ENCODE data around the gene RAB8B. TPM values are rescaled to one million over a fixed set of nuclear protein-coding genes. Genes with fewer than 3 reads are reported as not detected.

The RAB8B gene
- polyA plus RNA-seq, 1 donor from 2014 or later: 87.1 TPM

GRCh38 chr15:63200464-63201249, 11.3 kb downstream of the RAB8B start:
- Histone ChIP-seq H3K4me2 (ENCODE audit: low read length) (no peak overlapping the region), H3K27me3 (ENCODE audit: insufficient read depth, low read depth, low read length) (no peaks in the 10 kb centered on the region), H4K20me1 (ENCODE audit: insufficient read depth) (no peaks in the 10 kb centered on the region), H3K9me2 (ENCODE audit: insufficient read depth, low read length) (no peaks in the 10 kb centered on the region), H3K9ac (ENCODE audit: low read length) (no peak overlapping the region), H3F3A (ENCODE audit: insufficient read depth, low read length, poor library complexity, severe bottlenecking) (no peaks in the 10 kb centered on the region), H3K4me3 (ENCODE audit: low read length) (no peak overlapping the region), H2AFZ (ENCODE audit: low read depth, low read length) (no peak overlapping the region), H3K36me3 (ENCODE audit: insufficient read depth, low read length) (no peaks in the 10 kb centered on the region), H3K27ac (ENCODE audit: low read length) (no peak overlapping the region), H3K79me2 (replicated peaks; ENCODE audit: insufficient read depth, low read length) (peaks cover 89% of the 10 kb centered on the region), H3K9me3 (ENCODE audit: low read length) (no peaks in the 10 kb centered on the region)
- TF ChIP-seq POLR2AphosphoS5 (IDR thresholded peaks at IDR 0.05) (no peak), SMC3 (conservative IDR thresholded peaks at IDR 0.05; ENCODE audit: poor library complexity) (no peak), REST (IDR thresholded peaks at IDR 0.05; ENCODE audit: borderline replicate concordance) (no peak), EP300 (conservative IDR thresholded peaks at IDR 0.05; ENCODE audit: poor library complexity, severe bottlenecking) (no peak), TAF1 (IDR thresholded peaks at IDR 0.05; ENCODE audit: low read depth) (no peak), MXI1 (conservative IDR thresholded peaks at IDR 0.05; ENCODE audit: poor library complexity, severe bottlenecking) (no peak), CTCF (IDR thresholded peaks at IDR 0.05; ENCODE audit: poor library complexity, severe bottlenecking) (no peak)

GRCh38 chr15:63202861-63203260, 13.5 kb downstream of the RAB8B start:
- no peak overlapping the region for H3K4me2 ChIP-seq (ENCODE audit: low read length)
- no peaks in the 10 kb centered on the region for H3K9me2 ChIP-seq (ENCODE audit: insufficient read depth, low read length)
- no peaks in the 10 kb centered on the region for H3K27me3 ChIP-seq (ENCODE audit: insufficient read depth, low read depth, low read length)
- H3K9ac ChIP-seq (ENCODE audit: low read length): no peak overlapping the region
- H3K79me2 ChIP-seq (replicated peaks; ENCODE audit: insufficient read depth, low read length): peaks cover 83% of the 10 kb centered on the region
- H3K4me3 ChIP-seq (ENCODE audit: low read length): no peak overlapping the region
- no peak overlapping the region for H2AFZ ChIP-seq (ENCODE audit: low read depth, low read length)
- H3K9me3 ChIP-seq (ENCODE audit: low read length): no peaks in the 10 kb centered on the region
- no peaks in the 10 kb centered on the region for H4K20me1 ChIP-seq (ENCODE audit: insufficient read depth)
- no peak overlapping the region for H3K27ac ChIP-seq (ENCODE audit: low read length)
- no peaks in the 10 kb centered on the region for H3K36me3 ChIP-seq (ENCODE audit: insufficient read depth, low read length)
- no peak for TF ChIP-seq POLR2AphosphoS5 (IDR thresholded peaks at IDR 0.05)
- no peak for TF ChIP-seq CTCF (IDR thresholded peaks at IDR 0.05; ENCODE audit: poor library complexity, severe bottlenecking)
- TF ChIP-seq EP300 (conservative IDR thresholded peaks at IDR 0.05; ENCODE audit: poor library complexity, severe bottlenecking): no peak
- TF ChIP-seq EZH2 (IDR thresholded peaks at IDR 0.05; ENCODE audit: borderline replicate concordance, insufficient read depth, low read length, poor library complexity, severe bottlenecking): no peak
- no peak for TF ChIP-seq REST (IDR thresholded peaks at IDR 0.05; ENCODE audit: borderline replicate concordance)
- TF ChIP-seq SMC3 (conservative IDR thresholded peaks at IDR 0.05; ENCODE audit: poor library complexity): no peak
- no peak for TF ChIP-seq MXI1 (conservative IDR thresholded peaks at IDR 0.05; ENCODE audit: poor library complexity, severe bottlenecking)
- no peak for TF ChIP-seq TAF1 (IDR thresholded peaks at IDR 0.05; ENCODE audit: low read depth)
- no peak for TF ChIP-seq RAD21 (conservative IDR thresholded peaks at IDR 0.05)
- no peaks in the 10 kb centered on the region for H3F3A ChIP-seq (ENCODE audit: insufficient read depth, low read length, poor library complexity, severe bottlenecking)

All from neural cell (in vitro differentiated cells).